Fibroblast of upper back skin (primary cell): ENCODE data around the gene RGS9.

Experiments
- DNase-seq: peaks from one replicate; pipeline ENCODE4 v3.0.0-alpha.2; 2013

The RGS9 gene

DNA sequence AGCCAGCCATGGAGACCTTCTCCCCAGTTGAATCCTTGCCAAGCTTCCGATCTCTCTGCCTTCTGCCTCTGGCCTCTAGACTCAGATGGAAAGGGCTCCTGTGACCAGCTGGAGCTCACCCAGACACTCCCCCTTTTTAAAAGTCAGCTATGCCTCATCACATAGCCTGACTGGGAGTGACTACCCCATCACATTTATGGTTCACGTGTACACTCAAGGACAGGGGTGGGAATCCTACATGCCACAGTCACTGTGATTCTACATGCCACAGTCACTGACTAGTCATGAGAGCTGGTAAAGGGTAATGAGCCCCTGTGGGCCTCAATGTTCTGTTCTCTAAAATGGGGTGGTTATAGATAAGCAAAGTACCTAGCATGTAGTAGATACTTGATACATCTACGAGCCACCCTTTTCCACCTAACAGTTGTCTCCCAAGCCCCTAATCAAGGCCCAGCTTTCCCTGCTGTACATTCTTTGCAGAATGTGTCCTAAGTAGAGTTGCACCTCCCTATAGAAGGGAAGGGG is 85.1 kb downstream of the RGS9 start:
- DNase-seq: peak; percentile 15

DNA sequence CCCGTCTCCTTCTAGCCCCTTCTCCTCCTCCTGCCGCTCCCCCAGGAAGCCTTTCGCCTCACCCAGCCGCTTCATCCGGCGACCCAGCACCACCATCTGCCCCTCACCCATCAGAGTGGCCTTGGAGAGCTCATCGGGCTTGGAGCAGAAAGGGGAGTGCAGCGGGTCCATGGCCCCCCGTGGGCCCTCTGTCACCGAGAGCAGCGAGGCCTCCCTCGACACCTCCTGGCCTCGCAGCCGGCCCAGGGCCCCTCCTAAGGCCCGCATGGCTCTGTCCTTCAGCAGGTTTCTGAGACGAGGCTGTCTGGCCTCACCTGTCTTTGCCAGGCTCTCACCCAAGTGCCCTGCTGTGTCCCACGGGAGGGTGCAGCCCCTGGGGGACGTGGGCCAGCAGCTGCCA is 87.9 kb downstream of the RGS9 start:
- DNase-seq: no peak

DNA sequence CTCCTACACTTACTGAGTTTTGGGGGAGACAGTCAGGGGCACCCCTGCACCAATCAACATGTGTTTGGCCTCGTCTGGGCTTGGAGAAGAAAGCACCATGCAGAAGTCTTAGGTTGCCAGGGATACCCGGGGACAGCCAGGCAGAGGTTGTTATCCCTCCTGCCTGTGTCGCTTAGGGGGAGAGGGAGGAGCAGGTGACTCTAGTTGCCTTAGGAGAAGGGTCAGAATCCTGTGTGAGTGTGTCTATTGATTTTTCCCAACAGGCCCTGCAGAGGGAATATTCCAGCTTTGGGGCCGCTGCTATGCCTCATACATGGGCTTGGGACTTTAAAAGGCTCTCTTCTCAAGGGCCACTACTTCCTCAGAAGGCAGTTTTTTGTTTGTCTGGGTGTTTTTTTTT is 89.1 kb downstream of the RGS9 start:
- DNase-seq: no peak

DNA sequence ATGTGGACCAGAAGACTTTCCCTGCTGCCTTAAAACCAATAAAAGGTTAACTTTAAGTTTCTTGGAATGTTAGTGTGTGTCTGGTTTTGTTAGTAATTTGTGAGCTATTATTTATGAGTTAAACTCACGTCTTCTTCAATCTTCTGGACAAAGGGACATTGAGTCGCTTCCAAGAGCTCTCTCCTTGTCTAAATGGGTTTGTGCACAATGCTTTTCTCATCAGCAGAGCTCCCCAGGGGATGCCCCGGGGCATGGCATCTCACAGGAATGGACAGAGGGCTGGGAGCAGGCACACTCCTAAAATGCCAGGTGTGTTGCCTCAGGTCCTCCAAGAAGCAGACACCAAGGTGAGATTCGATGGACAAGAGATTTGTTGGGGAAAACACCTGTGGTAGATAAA is 90.5 kb downstream of the RGS9 start:
- DNase-seq: no peak

DNA sequence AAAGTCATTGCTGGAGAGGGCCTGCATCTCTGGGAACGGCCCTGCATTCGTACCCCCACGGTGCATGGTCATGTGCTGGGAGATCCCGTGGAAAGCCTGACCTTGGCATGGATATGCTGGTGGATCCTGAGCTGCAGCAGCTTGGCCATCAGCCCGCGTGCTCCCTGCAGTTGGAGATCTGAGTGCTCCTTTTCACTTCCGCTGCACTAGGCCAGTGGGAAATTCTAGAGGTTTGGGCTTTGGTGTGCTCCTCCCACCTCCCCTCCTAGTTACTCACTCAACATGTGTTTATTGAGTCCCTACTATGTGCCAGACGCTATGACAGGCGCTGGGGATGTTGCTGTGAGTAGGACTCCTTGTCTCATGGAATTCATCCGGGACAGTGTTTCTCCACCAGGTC is 91.1 kb downstream of the RGS9 start:
- no peak for DNase-seq

DNA sequence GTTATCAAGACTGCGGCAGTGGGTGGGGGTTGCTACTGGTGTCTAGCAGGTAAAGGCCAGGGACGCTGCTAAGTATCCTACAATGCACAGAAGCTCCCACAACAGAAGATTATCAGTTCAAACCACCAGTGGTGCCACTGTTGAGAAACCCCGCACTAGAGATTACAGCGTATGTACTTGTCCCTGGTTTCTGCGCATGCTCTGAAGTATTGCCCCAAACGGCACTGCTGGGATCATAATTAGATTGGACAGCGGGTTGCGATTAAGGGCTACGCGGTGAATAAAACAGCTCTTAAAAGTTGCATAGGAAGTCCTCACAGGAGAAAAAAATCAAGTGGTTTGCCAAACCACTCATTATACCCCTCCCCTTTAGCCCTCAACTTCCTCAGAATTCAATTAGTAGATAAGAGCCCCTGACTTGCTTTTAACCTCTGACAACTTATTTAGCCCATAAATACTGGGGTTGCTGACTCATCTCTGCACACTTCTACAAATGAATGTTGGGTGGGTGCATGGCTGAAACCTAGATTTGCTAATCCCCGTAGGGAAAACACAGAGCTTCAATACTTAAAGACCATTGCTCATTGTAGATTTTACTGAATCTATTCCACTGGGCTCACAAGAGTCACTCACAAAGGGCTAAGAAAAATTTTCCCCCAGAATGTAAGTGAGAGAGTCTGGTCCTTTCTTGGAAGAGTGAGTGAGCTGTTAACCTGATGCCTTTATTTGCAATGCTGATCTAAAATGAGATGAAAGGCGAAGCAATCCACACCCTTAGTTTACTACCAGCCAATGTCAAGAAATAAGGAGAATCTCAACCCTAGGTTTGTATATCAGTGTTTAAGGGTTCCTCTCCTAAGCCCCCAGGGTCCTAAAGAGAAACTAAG is 91.8 kb downstream of the RGS9 start:
- peak; percentile 58 for DNase-seq

DNA sequence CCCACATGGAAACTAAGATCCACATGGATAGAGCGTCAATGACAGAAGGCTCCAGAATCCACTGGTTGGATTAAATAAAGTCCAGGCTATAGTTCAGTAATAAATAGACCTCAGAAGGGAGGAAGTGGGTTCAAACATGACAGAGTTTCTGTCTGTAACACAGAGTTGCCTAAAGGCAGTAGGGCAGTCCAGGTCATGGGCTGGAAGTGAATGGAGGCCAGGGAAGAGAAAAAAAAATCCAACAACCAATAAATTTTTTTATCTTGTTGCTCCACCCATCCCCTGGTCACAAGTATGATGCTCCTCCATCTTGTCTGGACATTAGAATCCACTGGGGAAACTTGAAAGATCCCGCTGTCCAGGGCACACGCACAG is 92.4 kb downstream of the RGS9 start:
- DNase-seq: no peak

DNA sequence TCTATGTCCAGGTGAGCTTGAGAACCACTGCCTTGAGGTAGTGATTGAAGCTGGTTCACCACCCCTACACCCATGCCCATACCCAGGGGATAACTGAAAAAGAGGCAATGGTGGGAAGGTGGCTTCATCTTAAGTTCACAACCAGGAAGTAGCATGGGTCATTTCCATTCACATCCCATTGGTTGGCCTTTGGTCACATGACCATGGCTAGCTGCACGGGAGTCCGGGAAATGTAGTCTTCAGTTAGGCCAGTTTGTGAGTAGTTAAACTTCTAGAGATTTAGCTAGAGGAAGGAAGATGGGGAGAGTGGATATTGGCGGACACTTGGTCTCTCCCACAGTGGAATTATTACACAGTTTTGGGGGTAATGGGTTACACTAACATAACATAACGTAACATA is 92.9 kb downstream of the RGS9 start:
- no peak for DNase-seq

DNA sequence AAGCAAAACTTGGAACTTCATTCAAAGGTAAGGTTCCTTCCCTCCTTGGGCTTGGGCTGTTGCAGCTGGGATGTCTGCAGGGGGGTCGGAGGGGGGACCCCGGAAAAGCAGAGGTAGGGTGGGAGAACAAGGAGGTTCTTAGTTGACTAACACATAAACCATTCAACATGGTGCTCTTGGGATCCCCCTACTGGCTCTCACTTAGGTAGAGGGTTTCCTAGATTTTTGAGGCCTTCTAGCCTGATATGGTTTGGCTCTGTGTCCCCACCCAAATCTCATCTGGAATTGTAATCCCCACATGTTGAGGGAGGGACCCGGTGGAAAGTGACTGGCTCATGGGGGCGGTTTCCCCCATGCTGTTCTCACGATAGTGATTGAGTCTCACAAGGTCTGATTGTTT is 93.9 kb downstream of the RGS9 start:
- DNase-seq: no peak

DNA sequence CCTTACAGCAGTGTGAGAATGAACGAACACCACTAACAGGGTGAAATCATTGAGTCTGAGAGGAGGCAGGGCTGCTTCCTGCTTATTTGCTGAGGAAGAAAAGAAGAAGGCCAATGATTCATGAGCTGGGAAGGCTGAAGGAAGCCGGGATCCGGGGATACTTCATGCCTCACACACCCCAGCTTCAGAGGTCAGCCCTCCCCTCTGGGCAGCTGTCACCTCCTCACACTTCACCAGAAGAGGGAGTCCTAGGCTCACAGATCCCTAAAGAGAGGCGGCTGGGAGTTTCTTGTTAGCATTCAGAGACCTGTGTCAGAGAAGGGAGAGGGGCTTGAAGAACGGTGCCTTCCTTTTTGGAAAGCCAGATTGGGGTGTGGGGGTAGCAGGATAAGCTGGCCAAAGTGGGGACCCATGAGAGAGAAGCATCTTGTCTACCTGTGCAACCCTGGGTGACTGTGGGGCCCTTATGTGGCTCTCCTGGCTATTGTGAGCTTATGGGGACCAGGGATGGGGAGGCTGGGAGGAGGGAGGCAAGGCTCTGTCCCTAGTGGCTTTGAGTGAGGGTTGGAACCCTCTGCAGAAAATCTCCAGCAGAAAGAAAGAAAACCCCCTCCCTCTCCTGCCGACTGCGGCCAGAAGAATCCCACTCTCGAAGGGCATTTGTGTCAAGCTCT is 94.6 kb downstream of the RGS9 start:
- peak; percentile 88 for DNase-seq

DNA sequence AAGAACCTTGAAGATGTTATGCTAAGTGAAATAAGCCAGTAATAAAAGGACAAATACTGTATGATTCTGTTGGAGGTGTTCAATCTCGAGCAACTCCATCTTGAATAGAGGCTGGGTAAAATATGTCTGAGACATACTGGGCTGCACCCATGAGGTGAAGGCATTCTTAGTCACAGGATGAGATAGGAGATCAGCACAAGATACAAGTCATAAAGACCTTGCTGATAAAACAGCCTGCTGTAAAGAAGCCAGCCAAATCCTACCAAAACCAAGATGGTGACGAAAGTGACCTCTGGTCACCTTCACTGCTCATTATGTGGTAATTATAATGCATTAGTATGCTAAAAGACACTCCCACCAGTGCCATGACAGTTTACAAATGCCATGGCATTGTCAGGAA is 98.1 kb downstream of the RGS9 start:
- no peak for DNase-seq

DNA sequence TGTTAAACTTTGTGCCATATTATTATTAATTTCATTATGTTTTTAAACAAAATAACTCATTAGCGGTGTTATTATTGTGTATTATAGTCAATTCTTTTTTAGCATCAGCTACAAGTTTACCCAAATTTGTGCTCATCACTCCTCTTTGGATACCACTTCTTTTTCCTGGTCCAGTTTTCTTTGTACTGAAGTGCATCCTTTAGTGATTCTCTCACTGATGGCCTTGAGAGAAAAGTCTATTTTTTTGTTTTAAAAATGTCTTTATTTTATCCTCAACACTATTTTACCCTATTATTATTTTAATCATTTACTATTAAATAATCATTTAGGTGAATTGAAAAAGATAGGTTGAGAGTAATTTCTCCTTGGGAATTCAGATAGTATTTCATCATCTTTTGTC is 99.2 kb downstream of the RGS9 start:
- no peak for DNase-seq

DNA sequence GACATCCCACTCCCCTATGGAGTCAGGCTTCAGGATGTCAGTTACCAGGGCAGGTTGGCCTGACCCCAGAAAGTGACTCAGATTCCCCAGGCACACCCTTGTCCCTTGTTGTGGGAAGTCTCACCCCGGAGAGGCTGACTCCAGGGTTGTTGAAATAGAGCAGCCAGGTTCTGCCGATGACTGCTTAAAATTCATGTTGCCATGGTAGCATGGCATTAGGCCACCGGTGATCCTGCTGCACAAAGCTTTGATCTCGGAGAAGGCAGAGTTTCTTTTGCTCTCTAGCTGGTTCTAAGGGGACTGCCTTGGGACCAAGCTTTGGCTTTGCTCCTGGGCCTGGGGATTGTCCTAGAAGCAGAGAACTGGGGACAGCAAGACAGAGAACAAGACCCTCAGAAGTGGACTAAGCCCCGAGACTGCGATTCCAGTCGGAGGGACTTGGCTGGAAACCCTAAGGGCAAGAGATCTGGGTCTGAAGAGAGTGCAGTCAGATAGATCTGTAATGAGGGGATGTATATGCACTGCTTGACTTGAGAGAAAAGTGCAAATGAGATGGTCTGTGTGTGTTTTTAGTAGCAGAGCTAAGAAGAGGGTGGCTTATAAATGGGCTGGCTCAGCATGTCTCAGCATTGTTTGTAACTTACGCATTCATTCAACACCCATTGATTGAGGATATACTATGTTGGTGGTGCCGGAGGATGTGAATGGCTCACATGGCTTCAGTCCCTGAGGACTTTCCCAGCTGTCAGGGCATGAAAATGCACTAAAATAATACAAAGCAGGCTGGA is 106.9 kb downstream of the RGS9 start:
- peak; percentile 43 for DNase-seq

DNA sequence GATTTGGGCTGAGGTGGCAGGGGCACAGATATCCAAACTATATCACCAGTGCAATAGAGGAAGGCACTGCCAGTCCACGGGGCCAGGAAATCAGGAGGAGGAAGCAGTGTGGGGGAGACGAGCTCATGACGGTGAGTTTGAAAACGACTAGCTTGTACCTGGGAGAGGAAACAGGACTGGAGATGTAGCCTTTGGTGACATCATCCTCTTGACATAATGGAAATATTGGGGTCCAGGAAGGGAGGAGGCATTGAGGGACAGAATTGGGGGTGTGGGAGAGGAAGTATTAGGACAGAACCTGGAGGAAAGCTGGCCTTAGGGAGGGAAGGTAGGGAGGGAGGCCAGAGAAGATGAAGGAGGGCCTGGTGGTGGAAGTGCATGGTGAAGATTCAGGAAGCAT is 109.1 kb downstream of the RGS9 start:
- no peak for DNase-seq

DNA sequence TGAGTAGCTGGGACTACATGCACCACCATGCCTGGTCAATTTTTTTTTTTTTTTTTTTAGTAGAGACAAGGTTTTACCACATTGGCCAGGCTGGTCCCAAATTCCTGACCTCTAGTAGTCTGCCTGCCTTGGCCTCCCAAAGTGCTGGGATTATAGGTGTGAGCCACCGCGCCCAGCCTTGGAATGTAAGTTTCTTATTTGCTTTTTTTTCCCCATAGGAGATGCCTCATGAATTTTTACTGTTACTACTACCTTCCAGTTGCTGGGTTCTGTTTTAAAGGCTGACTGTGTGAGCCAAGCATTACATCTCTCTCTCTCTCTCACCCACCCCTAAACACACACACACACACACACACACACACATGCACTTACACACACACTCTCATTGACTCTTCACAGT is 112.6 kb downstream of the RGS9 start:
- DNase-seq: no peak

DNA sequence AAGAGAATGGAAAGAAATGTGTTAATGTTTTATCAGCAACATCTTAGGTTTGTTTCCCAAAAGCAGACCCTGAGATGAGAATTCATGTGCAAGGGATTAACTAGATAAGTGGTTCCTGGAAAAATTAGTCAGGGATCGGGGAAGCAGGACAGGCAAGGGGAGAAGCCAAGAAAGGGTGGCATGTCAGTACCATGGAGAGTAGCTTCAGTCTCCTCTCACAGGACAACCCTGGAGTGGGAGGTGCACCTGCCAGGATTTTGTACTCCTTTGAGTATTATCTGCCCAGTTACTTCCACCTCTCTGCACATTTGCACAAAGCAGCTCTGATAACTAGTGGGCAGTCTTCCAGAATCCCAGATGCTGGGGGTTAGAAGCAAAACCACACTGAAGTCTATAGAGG is 117.0 kb downstream of the RGS9 start:
- no peak for DNase-seq

DNA sequence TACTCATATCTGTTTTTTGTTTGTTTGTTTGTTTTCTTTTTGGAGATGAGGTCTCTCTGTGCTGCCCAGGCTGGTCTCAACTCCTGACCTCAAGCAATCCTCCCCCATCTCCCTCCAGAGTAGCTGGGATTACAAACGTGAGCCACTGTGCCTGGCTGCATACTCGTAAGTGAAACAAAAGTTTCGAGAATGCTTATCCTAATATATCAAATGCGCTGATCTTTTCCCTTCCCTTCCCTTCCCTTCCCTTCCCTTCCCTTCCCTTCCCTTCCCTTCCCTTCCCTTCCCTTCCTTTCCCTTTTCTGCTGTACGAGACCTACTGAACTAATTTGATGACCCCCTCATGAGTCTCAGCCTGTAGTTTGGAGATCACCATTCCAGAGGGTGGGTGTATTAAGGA is 122.1 kb downstream of the RGS9 start:
- DNase-seq: no peak

DNA sequence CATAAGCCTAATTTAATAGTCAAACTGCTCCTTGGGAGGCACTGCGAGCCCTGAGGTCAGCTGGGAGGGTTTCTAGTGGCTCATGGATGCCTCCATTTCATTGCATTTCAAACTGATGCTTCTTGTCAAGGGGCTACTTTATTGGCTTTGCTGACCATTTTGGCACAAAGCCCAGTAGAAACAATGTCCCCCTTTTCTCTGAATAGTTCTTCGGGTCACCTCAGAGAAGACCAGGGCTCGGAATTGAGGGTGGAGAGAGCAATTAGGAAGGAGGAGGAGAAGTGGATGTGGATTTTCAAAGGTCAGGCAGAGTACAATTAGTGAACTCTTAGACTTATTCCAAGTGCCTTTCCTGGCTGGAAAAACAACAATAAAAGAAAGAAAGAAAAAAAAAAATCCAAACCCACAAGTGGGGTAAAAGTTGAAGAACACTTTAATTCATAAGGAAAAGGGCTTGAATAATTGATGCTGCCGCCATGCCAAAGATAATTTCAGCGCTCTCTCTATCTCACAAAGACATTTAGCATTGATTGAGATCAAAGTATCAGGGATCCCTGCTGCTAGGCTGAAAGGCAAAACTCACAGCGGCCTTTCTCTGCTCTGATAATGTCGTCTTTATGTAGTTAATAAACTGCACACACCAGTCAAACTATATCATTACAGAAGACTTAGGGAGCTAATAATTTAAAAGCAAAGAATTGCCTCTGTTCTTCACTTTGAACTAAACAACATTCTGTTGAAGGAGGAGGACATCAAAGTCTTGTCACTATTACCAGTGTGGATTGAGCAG is 122.7 kb downstream of the RGS9 start:
- DNase-seq: no peak

DNA sequence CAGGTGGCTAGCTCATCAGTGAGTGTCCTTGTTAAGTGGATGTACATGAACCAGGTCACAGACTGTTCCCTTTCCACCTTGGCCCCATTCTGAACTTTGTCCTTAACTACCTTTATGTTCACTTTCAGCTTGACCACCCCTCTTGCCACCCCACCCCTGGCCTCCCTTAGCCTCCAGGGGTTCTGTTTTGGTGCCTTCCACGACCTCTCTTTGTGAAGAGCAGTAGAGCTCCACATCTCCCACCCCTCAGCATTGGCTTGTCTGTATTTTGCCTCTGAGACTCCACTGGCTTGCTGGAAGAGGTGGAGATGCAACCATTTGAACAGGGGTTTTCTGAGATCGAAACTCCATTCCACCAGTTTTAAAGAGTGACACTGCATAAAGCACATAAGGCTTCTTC is 123.5 kb downstream of the RGS9 start:
- DNase-seq: no peak

DNA sequence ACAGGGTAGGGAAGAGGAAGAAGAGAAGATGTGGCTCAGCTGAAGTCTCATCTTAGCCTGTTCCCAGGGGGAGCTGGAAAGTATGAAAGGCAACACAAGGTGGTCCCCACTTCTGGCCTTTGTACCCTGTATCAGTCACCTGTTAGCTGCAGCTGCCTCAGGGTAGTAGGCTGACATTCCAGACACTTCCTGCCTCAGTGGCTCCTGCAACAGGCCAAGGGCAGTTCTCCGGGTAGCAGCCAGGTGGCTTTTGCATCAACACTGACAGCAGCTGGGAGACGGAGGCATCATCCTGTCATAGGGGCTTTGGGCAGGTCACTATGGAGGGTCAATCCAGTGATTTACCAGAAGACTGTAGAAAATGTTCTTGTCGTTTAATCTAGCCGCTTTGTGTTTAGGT is 124.0 kb downstream of the RGS9 start:
- DNase-seq: no peak

DNA sequence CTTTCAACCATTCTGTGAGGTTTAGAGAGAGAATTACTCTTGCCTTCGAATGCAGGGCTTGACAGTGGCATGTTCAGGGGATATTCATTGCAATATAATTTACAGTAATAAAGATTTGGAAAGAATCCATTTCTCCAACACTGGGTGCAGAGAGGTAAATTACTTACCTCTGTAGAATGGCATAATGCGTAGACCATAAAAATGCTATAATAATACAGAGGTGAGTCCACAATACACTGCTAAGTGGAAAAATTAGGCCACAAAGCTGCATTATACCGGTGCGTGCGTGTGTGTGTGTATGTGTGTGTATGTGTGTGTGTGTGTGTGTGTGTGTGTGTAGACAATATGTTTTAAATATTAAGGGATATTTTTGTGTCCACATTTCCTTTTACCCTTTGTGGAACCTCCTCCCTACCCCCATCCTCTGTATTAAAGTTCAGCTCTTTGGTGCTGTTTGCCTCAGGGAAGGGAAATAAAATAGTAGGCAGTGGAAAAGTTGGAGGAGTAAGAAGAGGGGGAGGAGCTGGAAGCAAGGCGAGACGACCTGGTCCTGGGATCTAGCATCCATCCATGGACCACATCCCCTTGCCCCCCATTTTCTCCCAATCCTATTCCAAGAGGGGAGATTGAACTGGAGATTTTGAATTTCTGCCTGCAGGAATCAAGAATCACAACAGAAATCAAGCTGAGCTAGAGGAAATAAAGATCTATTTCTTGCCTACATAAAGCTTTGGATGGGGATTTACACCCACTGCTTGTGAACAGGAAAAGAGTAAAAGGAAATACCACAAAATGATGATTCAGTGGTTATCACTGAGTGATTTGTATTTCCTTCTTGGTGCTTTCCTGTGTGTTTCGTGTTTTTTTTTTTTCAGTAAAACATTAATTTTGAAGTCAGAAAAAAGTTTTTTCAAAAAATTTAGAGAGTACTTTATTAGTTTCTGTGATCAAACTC is 124.8 kb downstream of the RGS9 start:
- peak; percentile 53 for DNase-seq

DNA sequence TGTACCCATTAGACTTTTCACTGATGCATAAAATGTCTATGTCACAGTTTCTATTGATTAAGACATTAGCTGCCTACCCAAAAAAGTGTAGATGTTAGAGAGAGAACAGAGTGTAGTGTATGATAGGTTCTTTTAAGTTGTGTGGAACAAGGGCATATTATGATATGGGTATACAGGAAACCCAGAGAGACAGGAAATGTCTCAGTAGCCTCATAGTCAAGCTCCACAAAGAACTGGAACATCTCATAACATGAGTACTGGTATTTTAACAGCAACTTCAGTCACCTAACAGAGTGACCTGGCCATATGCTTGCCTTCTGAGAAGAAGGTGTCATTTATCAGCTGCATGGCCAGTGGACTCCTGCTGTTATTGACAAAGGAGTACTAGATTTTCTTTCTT is 128.1 kb downstream of the RGS9 start:
- DNase-seq: no peak
